HCT116 (cell line): ENCODE results near the gene ACY1.

ENCODE experiments used
- ATF3 ChIP-seq: IDR thresholded peaks from 2 replicates; pipeline ENCODE4 v1.6.1; 2012
- POLR2A ChIP-seq: IDR thresholded peaks from 2 replicates; pipeline ENCODE4 v1.7.0; 2011; ENCODE audit warnings: borderline replicate concordance; ENCODE audit not compliant: insufficient read depth, insufficient read length; ENCODE audit errors: extremely low read depth
- REST ChIP-seq: IDR thresholded peaks from 2 replicates; pipeline ENCODE4 v1.6.1; 2012; ENCODE audit warnings: low read depth

DNA sequence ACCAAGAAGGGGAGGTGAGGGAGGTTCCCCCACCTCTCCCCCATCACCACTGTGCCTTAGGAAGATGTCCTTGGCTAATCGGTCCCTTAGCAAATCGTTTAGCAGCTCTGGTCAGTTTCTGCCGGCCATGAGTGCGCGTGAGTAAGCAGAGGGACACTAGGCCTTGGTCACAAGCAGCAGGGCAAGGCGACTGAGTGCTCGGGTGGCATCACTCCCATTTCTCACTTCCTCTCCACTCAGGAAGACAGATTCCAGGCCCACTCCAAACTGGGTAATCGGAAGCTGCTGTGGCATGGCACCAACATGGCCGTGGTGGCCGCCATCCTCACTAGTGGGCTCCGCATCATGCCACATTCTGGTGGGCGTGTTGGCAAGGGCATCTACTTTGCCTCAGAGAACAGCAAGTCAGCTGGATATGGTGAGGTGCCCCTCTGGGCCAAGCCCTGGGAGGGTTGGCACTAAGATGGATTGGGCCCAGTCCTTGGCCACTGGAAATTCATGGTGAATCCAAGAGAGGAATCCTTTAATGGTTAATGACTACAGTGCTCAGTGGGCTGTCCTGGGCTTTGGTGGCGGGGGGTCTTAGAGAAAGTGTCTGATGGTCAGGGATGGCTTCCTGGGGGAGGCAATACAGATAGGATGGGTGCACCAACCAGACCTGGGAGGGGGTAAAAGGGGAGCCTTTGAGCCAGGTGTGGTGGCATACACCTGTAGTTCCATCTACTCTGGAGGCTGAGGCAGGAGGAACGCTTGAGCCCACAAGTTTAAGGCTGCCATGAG lies 37.2 kb upstream of the ACY1 start:
- TF ChIP-seq REST, result no peak
- no peak for TF ChIP-seq POLR2A
- no peak for TF ChIP-seq ATF3
